Glomerular endothelial cell (primary cell): Measurements from ENCODE around the gene INPP4A. TPM values are rescaled to one million over a fixed set of nuclear protein-coding genes. Genes with fewer than 3 reads are reported as not detected.

Source experiments
- DNase-seq: peaks from one replicate; pipeline ENCODE4 v3.0.0-alpha.2; 2011; ENCODE audit warnings: low read depth, low spot score; ENCODE audit errors: extremely low read depth
- total RNA-seq: library from RNA; depleted of rRNA; stranded (reverse); fragments of >200 nt; gene quantifications from 2 replicates; pipeline ENCODE4 v1.2.3, GENCODE V29; 2015

INPP4A gene
- total RNA-seq, 1 donor from 2014 or later, result 30.6 TPM

GRCh38 chr2:98558852-98559530 is 114.3 kb downstream of the INPP4A start:
- DNase-seq, result no peak

DNA sequence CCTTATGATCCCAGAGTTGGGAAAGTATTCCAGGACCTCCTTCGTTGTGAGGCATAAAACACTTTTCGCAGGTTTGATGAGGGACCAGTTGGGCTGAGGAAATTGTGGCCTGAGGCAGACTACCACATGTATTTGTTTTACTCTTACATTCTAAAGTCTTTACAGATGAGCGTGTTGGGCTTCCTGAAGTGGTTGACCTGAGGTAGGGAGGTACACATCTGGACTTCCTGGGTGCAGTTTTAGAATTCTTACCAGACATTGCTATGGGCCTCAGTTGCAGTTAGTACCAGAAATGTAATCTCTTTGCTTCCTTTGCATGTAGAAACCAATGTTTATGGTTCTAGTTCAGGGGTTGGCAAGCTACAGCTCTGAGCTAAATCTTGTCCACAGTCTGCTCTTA is 114.9 kb downstream of the INPP4A start:
- DNase-seq, result no peak

DNA sequence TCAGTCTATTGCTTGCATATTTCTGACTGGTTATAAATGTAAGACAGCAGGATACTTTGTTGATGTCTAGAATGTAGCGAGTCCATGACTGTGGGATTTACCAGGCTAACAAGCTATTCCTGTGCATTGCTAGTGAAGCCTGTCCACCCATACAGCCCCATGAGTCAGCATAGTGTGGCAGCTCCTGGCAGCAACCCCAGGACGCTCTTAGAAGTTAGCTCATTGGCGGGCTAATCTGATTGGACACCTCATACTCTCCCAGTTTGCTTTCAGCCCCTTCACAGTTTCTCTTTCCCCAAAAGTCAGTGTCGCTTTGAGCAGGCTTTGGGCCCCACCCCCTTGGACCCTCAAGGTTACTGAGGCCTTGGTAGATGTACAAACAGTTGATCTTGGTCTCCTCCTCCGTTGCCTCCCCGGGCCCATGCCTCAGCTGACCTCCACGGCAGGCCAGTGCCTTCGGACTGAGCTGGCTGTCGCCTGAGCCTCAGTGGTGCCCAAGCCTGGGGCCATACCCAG is 115.7 kb downstream of the INPP4A start:
- no peak for DNase-seq

DNA sequence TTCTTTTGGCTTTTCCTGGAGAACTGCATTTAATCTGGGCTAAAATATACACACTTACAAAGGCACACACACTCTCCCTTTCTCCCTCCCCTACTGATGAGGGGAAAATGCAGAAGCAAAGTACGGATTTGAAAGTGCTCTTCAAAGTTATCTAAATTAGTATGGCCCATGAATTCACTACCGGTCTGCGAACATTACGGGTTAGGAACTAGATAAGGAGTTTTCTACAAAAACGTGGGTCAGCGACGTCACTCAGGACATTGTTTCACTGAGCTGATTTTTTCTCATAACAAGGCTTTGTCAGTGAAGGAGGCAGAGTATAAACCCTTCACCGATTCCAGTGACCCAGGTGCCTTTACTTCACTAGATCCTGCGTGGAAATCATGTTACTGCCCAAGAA is 116.4 kb downstream of the INPP4A start:
- no peak for DNase-seq

- no peak for DNase-seq
These were observed 117.4 kb downstream of the INPP4A start for GRCh38 chr2:98561902-98562695.

DNA sequence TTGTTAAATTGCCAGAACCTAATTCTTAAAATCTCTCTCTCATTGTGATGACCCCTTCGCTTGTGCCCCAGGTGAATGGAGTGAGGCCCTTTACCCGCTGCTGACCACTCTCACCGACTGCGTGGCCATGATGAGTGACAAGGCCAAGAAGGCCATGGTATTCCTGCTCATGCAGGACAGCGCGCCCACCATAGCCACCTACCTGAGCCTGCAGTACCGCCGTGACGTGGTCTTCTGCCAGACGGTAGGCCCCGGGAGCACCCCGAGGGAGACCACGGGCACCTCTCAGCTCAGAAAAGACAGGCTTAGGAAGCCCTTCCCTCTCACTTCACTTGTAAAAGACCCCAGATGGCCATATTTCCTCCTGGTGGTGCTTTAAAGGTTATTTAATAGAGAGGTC is 118.7 kb downstream of the INPP4A start:
- DNase-seq, result no peak

GRCh38 chr2:98564541-98565132 is 120.0 kb downstream of the INPP4A start:
- DNase-seq, result no peak

DNA sequence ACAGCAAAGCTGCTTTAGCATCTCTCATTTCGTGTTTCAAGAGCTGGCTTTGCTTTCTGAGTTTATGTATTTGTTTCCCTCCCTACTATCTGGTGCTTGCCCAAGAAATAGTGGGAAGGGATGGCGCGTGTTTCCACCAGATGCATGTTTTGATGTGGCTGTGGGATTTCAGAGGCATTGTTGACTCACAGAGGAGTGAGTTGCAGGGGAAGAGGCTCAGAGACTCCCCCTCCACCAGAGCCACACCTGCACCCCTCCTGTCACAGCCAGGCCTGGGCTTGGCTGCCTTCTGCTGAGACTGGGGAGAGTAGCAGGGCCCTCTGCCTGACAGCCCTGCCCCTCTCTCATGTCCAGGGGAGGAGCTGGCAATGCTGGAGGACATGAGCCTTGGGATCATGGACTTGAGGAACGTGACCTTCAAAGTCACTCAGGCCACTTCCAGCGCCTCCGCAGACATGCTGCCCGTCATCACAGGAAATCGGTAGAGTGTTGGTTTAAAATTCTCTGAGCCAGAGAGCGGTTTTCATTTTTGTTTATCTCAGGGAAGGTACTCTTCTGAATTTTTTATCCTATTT is 120.7 kb downstream of the INPP4A start:
- DNase-seq, result no peak

DNA sequence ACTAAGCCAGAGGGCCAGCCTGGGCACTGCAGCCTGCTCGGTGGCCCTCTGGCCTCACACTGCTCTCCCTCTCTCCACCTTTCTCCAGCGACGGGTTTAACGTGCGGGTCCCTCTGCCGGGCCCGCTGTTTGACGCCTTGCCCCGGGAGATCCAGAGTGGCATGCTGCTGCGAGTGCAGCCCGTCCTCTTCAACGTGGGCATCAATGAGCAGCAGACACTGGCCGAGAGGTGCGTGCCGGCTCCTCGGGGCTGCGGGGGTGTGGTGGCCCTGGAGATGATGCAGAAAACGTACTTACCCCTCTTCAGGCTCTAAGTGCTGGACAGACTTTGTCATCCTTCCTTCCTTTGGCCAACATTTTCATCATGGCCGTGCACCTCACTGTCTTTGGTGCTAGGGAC is 121.3 kb downstream of the INPP4A start:
- DNase-seq, result no peak

DNA sequence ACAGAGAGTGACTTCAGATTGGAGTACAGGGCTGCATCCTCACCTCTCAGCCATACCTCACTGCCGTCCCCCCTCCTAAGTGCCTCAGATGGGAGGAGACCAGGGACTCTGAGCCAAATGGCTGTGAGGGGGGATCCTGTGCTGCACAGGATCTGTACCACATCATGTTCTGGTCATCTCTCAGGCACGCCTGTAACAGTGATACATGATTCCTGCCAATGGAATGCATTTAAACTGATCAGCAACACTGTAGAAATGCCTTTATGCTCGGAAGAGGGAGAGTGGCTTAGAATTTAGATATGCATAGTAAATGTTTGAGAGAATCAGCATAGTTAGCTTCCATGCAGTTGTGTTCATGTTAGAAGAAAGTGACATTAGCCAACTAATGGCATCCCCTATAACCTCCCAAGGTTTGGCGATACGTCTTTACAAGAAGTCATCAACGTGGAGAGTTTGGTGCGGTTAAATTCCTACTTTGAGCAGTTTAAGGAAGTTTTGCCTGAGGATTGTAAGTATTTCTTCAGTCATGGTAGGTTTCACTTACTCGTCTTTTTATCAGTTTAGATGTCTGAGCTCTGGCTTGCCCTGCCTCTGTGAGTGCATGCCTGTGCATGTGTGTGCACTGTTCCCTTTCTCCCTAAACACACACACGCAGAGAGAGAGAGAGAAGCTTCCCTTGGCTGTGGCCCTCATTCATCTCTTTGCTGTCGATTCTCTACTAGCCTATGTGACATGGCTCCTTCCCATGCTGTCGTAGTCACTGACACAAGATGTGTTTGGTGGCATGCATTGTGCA is 123.7 kb downstream of the INPP4A start:
- no peak for DNase-seq

DNA sequence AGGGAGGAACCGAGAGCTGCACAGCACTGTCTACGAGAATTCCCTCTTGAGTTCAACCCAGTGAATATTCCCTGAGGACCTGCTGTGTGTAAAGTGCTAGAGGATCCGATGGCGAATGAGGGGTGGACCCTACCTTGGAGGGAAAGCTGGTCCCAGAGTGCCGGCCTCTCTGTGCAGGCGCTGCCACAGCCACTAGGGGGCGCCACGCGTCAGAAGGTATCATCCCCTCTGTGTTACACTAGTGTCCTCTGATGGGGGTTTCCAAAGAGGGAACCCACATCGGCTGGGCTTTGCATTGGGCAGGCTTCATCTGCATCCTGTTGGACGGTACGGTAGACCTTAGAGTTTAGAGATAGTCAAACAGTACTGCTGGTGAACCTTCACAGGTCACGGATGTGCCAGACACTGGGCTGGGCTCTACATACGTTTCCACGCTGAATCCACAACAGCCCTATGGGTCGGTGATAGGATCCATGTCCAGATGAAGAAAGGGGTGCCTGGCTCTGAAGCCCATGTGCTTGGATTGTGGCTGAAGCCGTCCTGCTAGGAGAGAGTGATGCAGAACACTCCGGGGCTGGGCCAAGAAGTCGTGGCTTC is 124.6 kb downstream of the INPP4A start:
- DNase-seq, result no peak

- DNase-seq, result no peak
These were observed 125.3 kb downstream of the INPP4A start for GRCh38 chr2:98569915-98570314.

DNA sequence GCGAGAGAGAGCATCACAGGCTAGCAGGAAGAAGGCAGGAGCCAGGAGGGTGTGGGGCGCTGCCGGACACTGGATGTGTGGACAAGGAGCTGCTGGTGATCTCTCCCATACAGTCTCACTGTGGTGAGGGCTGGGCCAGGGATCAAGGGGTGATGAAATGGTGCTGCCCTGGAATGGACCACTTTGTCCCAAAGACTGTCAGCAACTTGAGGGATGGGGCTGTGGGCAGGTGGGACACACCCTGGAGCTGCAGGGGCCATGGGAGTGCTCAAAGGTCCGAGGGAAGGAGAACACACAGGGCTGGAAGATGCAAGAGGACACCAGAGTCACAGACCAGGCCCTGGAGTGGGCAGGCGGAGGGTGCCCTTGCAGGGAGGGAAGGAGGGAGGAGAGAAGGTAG is 125.7 kb downstream of the INPP4A start:
- no peak for DNase-seq

DNA sequence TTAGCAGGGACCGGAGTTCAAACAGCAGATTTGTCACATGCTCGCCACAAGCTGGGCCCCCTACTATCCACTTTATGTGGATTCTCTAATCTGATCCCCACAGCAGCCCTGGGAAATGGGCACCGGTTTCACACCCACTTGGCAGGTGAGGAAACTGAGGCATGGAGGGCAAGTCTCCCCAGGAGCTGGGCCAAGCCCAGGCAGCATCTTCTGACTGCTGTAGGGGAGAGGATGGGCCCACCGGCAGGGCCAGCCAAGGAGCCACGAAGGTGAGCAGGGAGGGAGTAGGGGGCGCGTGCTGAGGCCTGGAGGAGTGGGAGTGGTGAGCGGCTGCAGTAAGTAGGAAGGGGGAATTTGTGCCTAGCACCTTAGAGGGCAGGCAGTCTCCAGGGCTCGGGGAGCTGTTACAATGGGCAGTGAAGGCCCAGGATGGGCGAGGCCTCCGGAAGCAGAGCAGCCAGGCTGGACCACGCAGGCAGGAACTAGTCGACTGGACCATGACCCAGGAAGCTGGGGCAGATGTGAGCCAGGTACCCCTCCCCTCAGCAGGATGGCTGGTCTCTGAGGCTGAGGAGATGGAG is 126.6 kb downstream of the INPP4A start:
- DNase-seq, result no peak

- no peak for DNase-seq
These were observed 127.1 kb downstream of the INPP4A start for GRCh38 chr2:98571796-98572195.

DNA sequence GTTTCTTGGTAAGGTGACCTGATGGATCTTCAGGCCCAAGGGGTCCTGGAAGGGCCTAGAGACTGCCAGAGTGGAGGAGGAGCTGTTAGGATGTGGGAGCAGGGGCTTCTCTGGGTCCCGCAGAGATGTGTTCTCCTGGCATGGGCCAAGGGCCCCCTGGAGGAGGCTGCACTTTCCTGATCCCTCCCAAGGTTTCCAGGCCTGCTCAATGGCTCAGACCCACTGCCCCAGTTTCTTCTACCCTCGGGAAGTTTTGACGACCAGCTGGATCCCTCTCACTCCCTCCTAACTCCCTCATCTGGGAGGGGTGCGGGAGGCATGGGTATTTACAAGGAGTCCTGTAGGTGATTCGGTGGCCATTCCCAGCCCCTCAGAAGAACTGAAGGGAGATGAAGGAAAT is 127.6 kb downstream of the INPP4A start:
- DNase-seq, result no peak

DNA sequence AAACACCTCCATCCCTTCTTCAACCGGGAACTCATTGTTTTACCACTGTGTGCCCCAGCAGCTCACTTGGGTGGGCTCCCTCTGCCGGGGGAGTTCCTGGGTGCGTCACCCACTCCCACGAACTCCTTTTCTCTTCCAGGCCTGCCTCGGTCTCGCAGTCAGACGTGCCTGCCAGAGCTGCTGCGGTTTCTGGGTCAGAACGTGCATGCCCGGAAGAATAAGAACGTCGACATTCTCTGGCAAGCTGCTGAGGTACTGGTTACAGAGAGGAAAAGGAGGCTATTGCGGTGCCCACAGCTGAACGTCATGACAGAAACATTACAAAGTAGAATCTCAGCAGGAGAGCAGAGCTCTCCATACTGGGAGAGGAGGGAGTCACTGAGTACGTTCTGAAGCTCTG is 128.0 kb downstream of the INPP4A start:
- DNase-seq, result no peak

DNA sequence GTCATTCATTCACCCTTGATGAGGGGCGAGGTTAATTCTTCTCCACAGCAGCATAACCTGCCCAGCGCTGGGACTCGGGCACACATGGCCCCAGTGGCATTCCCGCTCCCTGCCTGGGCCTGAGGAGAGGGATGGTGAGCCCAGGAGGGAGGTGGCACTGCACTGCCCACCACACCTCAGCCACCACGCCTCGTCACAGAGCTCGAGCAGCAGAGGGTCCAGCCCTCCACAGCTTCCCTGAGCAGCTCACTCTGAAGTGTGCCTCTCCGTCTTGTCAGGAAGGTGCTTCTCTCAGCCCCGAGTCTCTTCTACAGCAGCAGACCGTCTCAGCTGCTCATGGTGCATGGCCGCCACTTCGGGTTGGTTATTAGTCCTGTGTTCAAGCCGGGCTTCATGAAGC is 128.8 kb downstream of the INPP4A start:
- no peak for DNase-seq

DNA sequence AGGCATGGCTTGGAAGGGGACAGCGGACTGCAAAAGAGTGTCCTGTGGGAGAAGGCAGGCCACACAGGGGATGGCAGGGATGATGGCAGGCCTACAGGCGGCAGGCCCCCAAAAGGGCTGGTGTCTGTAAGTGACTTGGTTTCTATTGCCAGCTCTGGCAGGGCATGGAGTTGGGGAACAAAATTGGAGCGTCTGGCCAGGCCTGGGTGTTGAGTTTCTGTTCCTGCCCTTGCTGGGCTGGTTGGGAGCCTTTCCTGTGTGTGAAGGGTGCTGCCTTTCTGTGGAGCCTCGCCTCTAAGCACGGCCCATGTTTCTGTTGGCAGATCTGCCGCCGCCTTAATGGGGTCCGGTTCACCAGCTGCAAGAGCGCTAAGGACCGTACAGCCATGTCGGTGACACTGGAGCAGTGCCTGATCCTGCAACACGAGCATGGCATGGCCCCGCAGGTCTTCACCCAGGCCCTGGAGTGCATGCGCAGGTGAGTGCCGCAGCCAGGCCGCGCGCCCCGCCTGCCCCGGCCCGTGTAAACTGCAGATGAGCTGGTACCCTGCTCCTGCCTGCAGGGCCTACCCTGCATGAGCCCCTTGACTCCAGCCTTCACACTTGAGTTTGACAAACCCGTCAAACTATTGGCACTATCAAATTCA is 132.1 kb downstream of the INPP4A start:
- no peak for DNase-seq
